H7 (cell line): Measurements from ENCODE around the gene WASF3. TPM values are rescaled to one million over a fixed set of nuclear protein-coding genes. Genes with fewer than 3 reads are reported as not detected.

Source experiments
- DNase-seq: peaks from one replicate; pipeline ENCODE4 v3.0.0; 2012
- H3K27me3 ChIP-seq: 2 replicates; pipeline ENCODE4 v1.6.0; 2011; ENCODE audit warnings: mild to moderate bottlenecking, low read length; ENCODE audit not compliant: control insufficient read depth, insufficient read depth
- H3K36me3 ChIP-seq: replicated peaks from 2 replicates; pipeline ENCODE4 v1.5.1; 2011; ENCODE audit warnings: low read length; ENCODE audit not compliant: control insufficient read depth, insufficient read depth
- H3K4me3 ChIP-seq: 2 replicates; pipeline ENCODE4 v1.5.1; 2011; ENCODE audit warnings: low read depth, mild to moderate bottlenecking, control low read depth, low read length, moderate library complexity; ENCODE audit not compliant: insufficient read depth
- total RNA-seq: library from RNA; depleted of rRNA; stranded (reverse); fragments of >200 nt; shearing (Covaris generic); gene quantifications from 2 replicates; pipeline ENCODE4 v1.2.3, GENCODE V29; 2014

Gene WASF3
- total RNA-seq, 1 experiment from 2014 or later, result 19.1 TPM

- Histone ChIP-seq H3K4me3 (no peak overlapping the region), H3K27me3 (no peaks in the 10 kb centered on the region), H3K36me3 (no peaks in the 10 kb centered on the region)
- no peak for DNase-seq
These were observed 23.3 kb upstream of the WASF3 start for GRCh38 chr13:26534036-26534726.

GRCh38 chr13:26538363-26539317 lies 18.8 kb upstream of the WASF3 start:
- DNase-seq, result no peak
- Histone ChIP-seq H3K27me3 (no peaks in the 10 kb centered on the region), H3K36me3 (no peaks in the 10 kb centered on the region), H3K4me3 (no peak overlapping the region)

DNA sequence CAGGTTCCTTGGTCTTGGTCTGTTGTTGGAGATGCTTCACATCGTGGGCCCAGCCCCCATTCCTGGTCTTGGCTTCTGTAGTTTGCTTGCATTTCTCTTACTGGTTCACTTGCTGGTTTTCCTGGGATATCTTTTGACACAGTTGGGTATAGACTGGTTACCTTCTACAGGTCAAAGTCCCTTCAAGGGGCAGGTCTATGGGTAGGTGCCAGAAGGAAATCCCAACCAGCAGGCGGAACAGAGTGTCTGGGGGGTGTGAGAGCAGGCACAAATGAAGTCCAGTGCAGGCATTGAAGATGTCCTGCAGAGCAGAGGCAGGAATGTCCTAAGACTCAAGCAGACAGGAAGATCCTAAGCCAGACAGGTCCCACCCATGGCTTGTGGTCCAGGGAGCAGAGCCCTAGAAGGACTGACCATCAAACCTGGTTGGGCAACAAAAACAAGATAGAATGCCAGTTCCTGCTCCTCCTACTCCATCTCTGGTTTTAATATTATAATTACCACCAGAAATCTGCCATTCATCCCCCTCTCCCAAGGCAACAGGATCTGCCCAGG lies 17.7 kb upstream of the WASF3 start:
- no peaks in the 10 kb centered on the region for H3K36me3 ChIP-seq
- H3K4me3 ChIP-seq, result no peak overlapping the region
- H3K27me3 ChIP-seq, result no peaks in the 10 kb centered on the region
- no peak for DNase-seq

DNA sequence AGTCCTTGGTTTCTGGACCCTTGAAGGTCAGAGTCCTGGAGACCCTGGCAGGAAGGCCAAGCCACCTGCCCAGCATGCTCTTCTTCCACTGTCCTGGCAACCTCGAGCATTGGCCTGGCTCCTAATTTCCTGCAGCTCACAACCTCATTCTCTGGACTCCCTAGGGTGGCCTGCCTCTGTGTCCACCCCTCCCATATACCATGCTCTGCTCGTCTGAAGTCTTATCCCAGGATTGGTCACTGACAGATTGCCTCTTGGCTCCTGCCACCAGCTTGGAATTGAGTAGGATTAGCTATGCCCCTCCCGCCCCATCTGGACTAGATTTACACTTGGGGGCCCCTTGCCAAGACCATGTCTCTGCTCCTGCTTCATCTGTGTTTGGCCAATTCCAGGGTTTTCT lies 17.1 kb upstream of the WASF3 start:
- DNase-seq, result no peak
- Histone ChIP-seq H3K4me3 (no peak overlapping the region), H3K36me3 (no peaks in the 10 kb centered on the region), H3K27me3 (no peaks in the 10 kb centered on the region)

GRCh38 chr13:26541041-26541440 lies 16.4 kb upstream of the WASF3 start:
- H3K4me3 ChIP-seq, result no peak overlapping the region
- H3K27me3 ChIP-seq, result no peaks in the 10 kb centered on the region
- H3K36me3 ChIP-seq, result no peaks in the 10 kb centered on the region
- no peak for DNase-seq

DNA sequence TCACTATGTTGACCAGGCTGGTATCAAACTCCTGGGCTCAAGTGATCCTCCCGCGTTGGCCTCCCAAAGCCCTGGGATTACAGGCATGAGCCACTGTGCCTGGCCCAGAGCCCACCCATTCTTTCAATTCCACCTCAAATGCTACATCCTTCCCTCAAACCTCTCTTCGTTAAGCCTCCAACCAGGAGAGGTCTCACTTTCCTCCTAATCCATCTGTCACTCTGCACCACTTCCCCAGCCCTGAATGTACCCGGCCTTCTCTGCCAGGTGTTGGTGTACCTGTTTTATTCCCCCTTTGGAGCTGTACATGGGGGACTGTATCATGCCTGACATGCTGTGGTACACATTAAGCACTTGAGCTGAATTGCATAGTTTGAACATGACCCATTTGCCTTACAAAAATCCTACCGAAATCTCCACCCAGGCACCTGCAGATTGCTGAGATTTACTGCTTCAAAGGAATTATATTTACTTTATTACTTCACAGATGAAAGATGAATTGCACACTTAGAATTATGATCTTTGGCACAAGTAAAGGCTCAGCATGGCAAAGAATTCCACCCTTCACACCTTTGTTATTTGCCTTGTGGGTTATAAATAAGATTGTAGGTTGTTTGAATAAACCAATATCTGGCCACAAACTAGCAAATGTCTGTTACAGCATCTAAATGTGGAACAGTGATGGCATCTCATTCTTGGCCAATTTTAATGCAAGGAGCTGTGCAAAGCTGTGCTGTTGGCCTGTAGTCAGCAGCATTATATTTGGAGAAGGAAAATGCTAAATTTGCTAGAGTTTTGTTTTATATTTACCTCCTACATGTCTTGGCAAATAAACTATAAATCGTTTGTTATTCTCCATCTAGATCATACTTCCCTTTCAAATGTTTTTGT lies 15.6 kb upstream of the WASF3 start:
- H3K36me3 ChIP-seq, result no peaks in the 10 kb centered on the region
- H3K4me3 ChIP-seq, result no peak overlapping the region
- H3K27me3 ChIP-seq, result no peaks in the 10 kb centered on the region
- DNase-seq, result peak; percentile 24

- no peaks in the 10 kb centered on the region for H3K27me3 ChIP-seq
These were observed 12.8 kb upstream of the WASF3 start for GRCh38 chr13:26544707-26545106.

DNA sequence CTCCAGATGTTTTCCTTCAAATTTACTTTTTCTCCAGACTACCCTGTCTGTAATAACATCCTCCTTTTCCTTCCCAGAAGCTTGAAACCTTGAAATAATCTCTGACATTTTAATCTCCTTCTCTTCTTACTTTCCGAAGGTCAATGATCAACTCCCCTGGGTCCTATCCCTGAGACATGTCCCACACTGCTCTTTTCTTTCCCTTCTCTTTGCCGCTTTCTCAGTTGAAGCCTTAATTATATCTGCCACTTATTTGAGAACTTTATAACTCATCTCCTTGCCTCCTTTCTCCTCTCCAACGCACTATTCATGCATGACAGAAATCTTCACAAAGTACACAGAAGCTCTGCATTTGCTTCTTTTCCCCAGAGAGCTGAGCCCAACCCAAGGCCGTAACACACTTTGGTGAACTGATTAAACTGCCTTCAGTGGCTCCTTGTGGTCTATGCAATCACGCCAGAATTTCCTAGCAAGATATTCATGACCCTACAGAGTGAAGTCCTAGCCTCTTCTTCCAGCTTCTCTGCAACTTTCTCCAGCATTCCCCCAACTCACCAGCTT lies 9.2 kb upstream of the WASF3 start:
- Histone ChIP-seq H3K27me3 (no peaks in the 10 kb centered on the region), H3K36me3 (no peaks in the 10 kb centered on the region), H3K4me3 (no peak overlapping the region)
- DNase-seq, result no peak

More at GRCh38 chr13:26544707-26545106, 12.8 kb upstream of the WASF3 start:
- Histone ChIP-seq H3K4me3 (no peak overlapping the region), H3K36me3 (no peaks in the 10 kb centered on the region)
- no peak for DNase-seq

- no peak overlapping the region for H3K4me3 ChIP-seq
- H3K27me3 ChIP-seq, result no peaks in the 10 kb centered on the region
- no peak for DNase-seq
- H3K36me3 ChIP-seq, result no peaks in the 10 kb centered on the region
These were observed 7.8 kb upstream of the WASF3 start for GRCh38 chr13:26549713-26550112.

DNA sequence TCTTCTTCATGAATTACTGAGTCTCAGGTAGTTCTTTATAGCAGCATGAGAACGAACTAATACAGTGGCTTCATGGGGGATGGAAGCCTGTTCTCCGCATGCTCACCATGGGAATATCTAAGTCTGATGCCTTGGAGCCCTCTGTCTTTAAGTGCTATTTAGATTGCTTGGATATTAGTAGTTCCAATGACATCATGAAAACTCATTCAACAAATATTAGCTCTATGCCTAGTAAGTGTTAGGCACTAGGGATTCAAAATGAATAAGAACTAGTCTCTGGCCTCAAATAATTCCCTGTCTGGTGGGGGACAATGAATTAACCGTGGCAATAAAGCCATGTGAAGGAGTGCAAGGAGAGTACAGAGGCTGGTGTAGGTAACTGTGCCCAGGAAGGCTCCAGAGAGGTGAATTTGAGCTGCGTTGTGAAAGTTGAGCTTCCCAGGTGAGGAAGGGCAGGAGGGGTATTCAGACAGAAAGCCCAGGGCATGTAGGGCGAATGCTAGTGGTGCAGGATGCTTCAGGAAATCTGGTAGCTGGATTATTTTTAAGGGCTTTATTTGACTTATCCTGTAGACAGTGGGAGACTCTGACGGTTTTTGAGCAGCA lies 6.1 kb upstream of the WASF3 start:
- DNase-seq, result no peak
- H3K4me3 ChIP-seq, result no peak overlapping the region
- H3K36me3 ChIP-seq, result no peaks in the 10 kb centered on the region
- H3K27me3 ChIP-seq, result no peaks in the 10 kb centered on the region; the same call in 1 of the 2 replicates

DNA sequence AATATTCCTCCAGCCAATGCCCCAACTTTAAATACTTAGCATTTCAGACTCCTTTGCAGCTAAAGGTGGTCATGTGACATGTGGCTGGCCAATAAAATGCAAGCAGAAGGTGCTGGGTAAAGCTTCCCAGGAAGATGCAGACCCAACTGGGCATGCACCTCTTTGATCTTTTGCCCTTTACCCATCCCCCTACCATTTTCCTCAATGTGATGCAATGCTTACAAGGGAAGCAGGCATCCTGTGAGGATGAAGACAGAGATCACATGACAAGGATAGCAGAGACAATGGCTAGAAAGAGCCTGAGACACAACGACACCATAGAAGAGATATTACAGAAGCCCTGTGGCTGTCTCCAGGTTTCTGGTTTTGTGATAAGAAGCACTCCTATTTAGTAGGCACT lies 2.1 kb upstream of the WASF3 start:
- Histone ChIP-seq H3K36me3 (no peaks in the 10 kb centered on the region), H3K4me3 (no peak overlapping the region), H3K27me3 (peaks cover 10% of the 10 kb centered on the region)
- DNase-seq, result no peak

DNA sequence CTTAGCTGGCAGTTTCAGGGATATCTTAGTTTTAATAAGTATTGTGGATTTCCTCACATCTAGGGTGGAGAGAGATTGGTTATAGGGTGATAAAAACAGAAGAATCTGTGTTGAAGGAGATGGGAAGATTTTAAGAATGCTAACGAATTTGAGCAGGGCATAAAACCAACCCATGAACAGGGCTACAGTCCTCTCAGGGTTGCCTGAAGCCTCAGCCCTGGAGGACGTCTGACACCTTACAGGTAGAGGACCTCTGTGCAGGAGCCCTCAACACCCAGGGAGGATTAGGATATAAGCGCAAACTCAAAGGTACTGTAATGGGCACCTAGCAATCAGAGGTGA lies 461 bp upstream of the WASF3 start:
- H3K27me3 ChIP-seq, result peaks cover 10% of the 10 kb centered on the region
- peak overlapping the region; percentile 77 for H3K4me3 ChIP-seq
- no peak for DNase-seq

DNA sequence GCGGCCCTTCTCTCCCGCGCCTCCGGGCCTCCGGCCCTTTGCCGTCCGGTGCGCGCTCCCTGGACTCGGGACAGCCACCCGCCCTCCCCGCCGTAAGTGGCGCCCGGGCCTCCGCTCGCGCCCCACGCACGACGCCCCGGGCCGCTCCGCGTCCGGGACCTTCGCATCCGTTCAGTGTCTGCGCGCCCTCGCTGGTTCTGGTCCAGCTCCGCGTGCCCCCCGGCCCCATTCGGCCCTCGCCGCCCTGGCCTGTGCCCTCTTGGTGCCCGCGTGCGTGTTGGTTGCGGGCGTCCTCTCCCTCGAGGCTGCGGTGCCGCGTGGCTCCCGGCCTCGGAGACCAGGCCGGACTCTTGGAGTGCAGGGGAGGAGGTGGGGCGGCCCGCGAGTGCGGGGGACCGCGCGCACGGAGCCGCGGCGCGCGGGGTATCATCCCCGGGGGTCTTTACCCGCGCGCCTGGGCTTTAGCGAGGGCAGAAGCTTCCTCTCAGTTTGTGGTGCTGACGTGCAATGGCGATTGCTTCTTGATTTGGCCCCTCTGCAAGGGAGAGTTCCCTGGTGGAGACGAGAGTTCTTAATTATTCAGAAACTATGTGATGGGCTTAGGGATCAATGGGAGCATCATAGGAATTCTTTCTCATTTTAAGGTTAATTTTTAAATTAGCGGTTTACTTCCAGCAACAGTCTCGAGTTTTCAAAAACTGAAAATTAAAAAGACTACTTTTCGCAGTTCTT lies 757 bp downstream of the WASF3 start:
- no peaks in the 10 kb centered on the region for H3K36me3 ChIP-seq
- H3K27me3 ChIP-seq, result peaks cover 10% of the 10 kb centered on the region
- no peak for DNase-seq
- peak overlapping the region; percentile 77 for H3K4me3 ChIP-seq

More for the DNA sequence above, 461 bp upstream of the WASF3 start:
- H3K36me3 ChIP-seq, result no peaks in the 10 kb centered on the region
